Memory B cell (primary cell): Measurements from ENCODE around the gene EIF5.

Source experiments
- ATAC-seq: fragments of 150-1000 bp; cut with Tn5 transposase; 2 replicates; pipeline ENCODE4 v1.10.0; 2021; ENCODE audit warnings: low read depth, mild to moderate bottlenecking, moderate library complexity
- DNase-seq, 2 donors: peaks; one replicate each; pipeline ENCODE4 v3.0.0; 2022; ENCODE audit warnings: low spot score in 2 of 2
- H3K27ac Mint-ChIP-seq: one replicate; pipeline ENCODE4 v1.8.0; 2022; ENCODE audit warnings: mild to moderate bottlenecking, moderate library complexity, mixed read lengths
- H3K27me3 Mint-ChIP-seq: one replicate; pipeline ENCODE4 v1.8.0; 2022; ENCODE audit warnings: mixed read lengths
- H3K36me3 Mint-ChIP-seq: one replicate; pipeline ENCODE4 v1.8.0; 2022; ENCODE audit warnings: mild to moderate bottlenecking, mixed read lengths
- H3K4me1 Mint-ChIP-seq: one replicate; pipeline ENCODE4 v1.8.0; 2022; ENCODE audit warnings: mixed read lengths
- H3K4me3 Mint-ChIP-seq: one replicate; pipeline ENCODE4 v1.8.0; 2022; ENCODE audit warnings: mild to moderate bottlenecking, moderate library complexity, mixed read lengths
- H3K9me3 Mint-ChIP-seq: one replicate; pipeline ENCODE4 v1.8.0; 2022; ENCODE audit warnings: mixed read lengths

The EIF5 gene

DNA sequence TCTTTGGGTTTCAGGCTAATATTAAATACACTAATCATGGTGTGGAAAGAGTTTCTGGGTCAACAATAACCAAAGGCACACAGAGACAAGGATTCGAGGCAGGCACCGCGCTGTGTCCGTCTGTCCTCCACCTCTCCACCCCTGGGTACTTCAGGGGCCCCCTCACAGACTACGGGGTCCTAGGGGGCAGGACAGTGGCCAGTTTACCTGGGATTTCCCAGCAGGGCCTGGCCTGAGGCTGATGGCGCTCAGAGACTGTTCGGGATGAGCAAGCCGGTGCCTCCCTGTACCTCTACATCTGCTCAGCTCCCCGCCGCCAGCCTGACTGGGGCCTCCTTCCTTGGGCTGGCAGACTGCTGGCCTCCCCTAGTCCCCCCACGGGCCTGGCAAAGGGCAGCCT lies 18.1 kb upstream of the EIF5 start:
- ATAC-seq, result no peak

GRCh38 chr14:103316721-103317121 lies 17.3 kb upstream of the EIF5 start:
- no peak for DNase-seq
- no peaks in the 10 kb centered on the region for H3K9me3 Mint-ChIP-seq
- H3K36me3 Mint-ChIP-seq, result no peaks in the 10 kb centered on the region
- H3K27ac Mint-ChIP-seq, result no peak overlapping the region
- H3K27me3 Mint-ChIP-seq, result peaks cover 21% of the 10 kb centered on the region
- H3K4me3 Mint-ChIP-seq, result no peak overlapping the region
- ATAC-seq, result no peak
- H3K4me1 Mint-ChIP-seq, result peaks cover 4% of the 10 kb centered on the region

More for the DNA sequence above, 18.1 kb upstream of the EIF5 start:
- H3K36me3 Mint-ChIP-seq, result no peaks in the 10 kb centered on the region
- peaks cover 4% of the 10 kb centered on the region for H3K4me1 Mint-ChIP-seq
- peaks cover 19% of the 10 kb centered on the region for H3K27me3 Mint-ChIP-seq
- DNase-seq, result no peak
- no peaks in the 10 kb centered on the region for H3K9me3 Mint-ChIP-seq
- no peak overlapping the region for H3K27ac Mint-ChIP-seq
- H3K4me3 Mint-ChIP-seq, result no peak overlapping the region

DNA sequence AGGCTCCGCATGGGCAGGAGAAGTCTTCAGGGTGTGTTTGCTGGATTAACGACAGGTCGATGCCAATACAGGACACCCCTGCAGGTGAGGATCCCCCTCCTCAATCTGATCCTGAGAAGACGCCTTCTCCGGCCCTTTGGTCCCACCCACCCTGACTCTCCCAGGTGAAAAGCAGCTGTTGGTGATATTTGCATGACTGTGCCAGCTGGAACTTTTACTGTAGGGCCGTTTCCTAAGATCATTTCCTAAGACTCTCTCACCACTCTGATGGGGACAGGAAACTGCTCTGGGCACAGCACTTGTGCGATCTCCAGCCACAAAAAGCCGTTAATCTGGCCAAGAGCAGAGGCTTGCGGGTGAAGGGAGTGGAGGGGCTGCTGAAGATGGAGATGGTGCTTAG lies 16.8 kb upstream of the EIF5 start:
- no peak for ATAC-seq
- no peak overlapping the region for H3K27ac Mint-ChIP-seq
- H3K9me3 Mint-ChIP-seq, result no peaks in the 10 kb centered on the region
- no peak for DNase-seq
- H3K36me3 Mint-ChIP-seq, result no peaks in the 10 kb centered on the region
- H3K4me3 Mint-ChIP-seq, result no peak overlapping the region
- peaks cover 22% of the 10 kb centered on the region for H3K27me3 Mint-ChIP-seq
- peaks cover 4% of the 10 kb centered on the region for H3K4me1 Mint-ChIP-seq

DNA sequence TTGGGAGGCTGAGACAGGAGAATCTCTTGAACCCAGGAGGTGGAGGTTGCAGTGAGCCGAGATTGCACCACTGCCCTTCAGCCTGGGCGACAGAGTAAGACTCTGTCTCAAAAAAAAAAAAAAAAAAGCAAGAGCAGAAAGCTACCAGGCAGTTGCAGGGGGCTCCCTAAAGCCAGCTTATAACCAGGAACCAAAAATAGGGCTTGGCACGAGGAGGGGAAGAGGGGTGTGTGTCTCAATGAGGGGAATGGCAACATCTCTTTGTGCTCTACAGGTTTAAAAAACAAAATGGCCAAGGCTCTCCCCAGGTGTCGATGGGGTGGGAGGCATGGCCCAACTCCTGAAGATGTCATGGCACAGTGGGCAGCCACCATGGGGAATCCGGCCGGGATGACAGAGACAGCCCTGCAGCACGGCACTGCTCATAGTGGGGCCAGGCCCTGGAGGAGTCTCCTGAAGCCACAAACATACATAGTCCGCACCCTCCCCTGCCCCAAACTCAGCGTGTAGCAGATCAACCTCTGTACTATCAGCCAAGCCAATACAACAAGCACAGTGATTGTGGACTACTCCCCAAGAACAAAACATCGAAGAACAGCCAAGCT lies 16.0 kb upstream of the EIF5 start:
- Mint-ChIP-seq H3K9me3 (no peaks in the 10 kb centered on the region), H3K36me3 (no peaks in the 10 kb centered on the region), H3K4me3 (no peak overlapping the region), H3K27me3 (peaks cover 21% of the 10 kb centered on the region), H3K27ac (no peak overlapping the region), H3K4me1 (peaks cover 4% of the 10 kb centered on the region)
- DNase-seq (no peak), ATAC-seq (no peak)

DNA sequence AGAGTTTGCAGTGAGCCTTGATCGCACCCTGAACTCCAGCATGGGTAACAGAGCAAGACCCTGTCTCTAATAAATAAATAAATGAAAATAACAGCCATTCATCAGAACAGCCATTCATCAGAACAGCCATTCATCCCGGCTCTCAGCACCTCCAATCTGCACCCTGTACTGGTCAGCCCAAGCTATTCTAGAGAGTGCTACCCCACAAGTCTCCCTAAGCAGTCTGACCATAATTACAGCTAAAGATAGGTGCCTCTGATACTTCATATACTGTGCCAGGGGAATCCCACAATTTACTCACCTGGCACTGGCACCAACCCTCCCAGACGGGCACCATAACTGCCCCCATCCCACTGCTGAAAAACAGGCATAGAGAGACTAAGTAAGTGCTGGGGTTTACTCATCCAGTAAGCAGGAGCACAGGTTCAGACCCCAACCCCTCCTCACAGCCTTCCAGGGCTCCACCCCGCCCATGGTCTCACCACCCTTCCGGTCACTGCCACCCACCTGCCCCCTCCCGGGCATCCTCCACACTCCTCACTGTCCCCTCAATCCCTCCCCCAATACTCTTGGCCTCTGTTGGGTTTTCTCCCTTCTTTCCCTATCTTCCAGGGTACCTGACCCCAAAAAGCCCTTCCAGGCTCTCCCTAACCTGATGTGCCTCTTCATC lies 15.2 kb upstream of the EIF5 start:
- H3K36me3 Mint-ChIP-seq, result no peaks in the 10 kb centered on the region
- H3K9me3 Mint-ChIP-seq, result no peaks in the 10 kb centered on the region
- ATAC-seq (no peak), DNase-seq (no peak)
- no peak overlapping the region for H3K4me3 Mint-ChIP-seq
- no peak overlapping the region for H3K27ac Mint-ChIP-seq
- H3K4me1 Mint-ChIP-seq, result peaks cover 4% of the 10 kb centered on the region
- peaks cover 21% of the 10 kb centered on the region for H3K27me3 Mint-ChIP-seq

GRCh38 chr14:103319422-103319821 lies 14.6 kb upstream of the EIF5 start:
- no peak overlapping the region for H3K4me3 Mint-ChIP-seq
- H3K4me1 Mint-ChIP-seq, result peaks cover 4% of the 10 kb centered on the region
- H3K9me3 Mint-ChIP-seq, result no peaks in the 10 kb centered on the region
- H3K36me3 Mint-ChIP-seq, result no peaks in the 10 kb centered on the region
- ATAC-seq, result peak; percentile 34
- H3K27ac Mint-ChIP-seq, result no peak overlapping the region
- H3K27me3 Mint-ChIP-seq, result peaks cover 21% of the 10 kb centered on the region
- DNase-seq, result no peak

DNA sequence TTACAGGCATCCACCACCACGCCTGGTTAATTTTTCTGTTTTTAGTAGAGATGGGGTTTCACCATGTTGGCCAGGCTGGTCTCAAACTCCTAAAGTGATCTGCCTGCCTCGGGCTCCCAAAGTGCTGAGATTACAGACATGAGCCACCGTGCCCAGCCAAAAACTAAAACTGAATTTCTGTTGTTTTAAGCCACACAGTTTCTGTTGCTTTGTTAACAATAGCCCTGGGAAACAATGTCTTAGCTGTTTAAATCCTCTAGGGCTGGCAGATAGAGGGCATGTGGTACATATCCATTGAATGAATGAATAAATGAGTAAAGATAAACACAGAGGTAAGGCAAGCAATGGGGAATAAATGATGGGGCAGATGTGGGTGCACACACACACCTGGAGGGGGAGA lies 8.0 kb upstream of the EIF5 start:
- H3K36me3 Mint-ChIP-seq, result no peaks in the 10 kb centered on the region
- ATAC-seq, result no peak
- no peak overlapping the region for H3K4me3 Mint-ChIP-seq
- peaks cover 9% of the 10 kb centered on the region for H3K27me3 Mint-ChIP-seq
- peaks cover 8% of the 10 kb centered on the region for H3K4me1 Mint-ChIP-seq
- no peak overlapping the region for H3K27ac Mint-ChIP-seq
- no peak for DNase-seq
- H3K9me3 Mint-ChIP-seq, result no peaks in the 10 kb centered on the region

DNA sequence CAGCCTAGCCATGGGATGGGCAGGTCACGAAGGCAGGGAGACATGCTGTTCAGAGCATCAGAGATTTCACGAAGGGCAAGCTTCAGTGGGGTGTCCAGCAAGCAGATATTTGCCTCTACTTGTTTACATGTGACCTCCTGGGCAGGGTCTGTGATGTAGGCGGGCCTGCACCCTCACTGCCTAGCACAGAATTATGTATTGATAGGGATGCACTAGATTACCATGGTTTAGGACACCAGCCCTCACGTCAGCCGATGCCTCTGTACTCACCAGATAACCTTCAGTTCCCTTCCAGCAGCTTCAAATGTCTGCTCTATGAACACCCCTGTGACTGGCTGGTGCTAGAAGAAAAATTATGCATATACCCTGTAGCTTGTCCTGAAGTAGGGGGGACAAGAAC lies 5.1 kb upstream of the EIF5 start:
- no peak overlapping the region for H3K27ac Mint-ChIP-seq
- no peak for DNase-seq

GRCh38 chr14:103329401-103330347 lies 4.4 kb upstream of the EIF5 start:
- no peaks in the 10 kb centered on the region for H3K36me3 Mint-ChIP-seq
- no peaks in the 10 kb centered on the region for H3K9me3 Mint-ChIP-seq
- ATAC-seq (no peak), DNase-seq (no peak)
- H3K4me3 Mint-ChIP-seq, result no peak overlapping the region
- no peak overlapping the region for H3K27ac Mint-ChIP-seq
- peaks cover 8% of the 10 kb centered on the region for H3K4me1 Mint-ChIP-seq
- peaks cover 4% of the 10 kb centered on the region for H3K27me3 Mint-ChIP-seq

More for the DNA sequence above, 5.1 kb upstream of the EIF5 start:
- H3K4me3 Mint-ChIP-seq, result no peak overlapping the region
- peaks cover 8% of the 10 kb centered on the region for H3K4me1 Mint-ChIP-seq
- ATAC-seq, result no peak
- no peaks in the 10 kb centered on the region for H3K36me3 Mint-ChIP-seq
- H3K9me3 Mint-ChIP-seq, result no peaks in the 10 kb centered on the region
- H3K27me3 Mint-ChIP-seq, result peaks cover 4% of the 10 kb centered on the region

GRCh38 chr14:103330536-103330935 lies 3.5 kb upstream of the EIF5 start:
- peaks cover 5% of the 10 kb centered on the region for H3K36me3 Mint-ChIP-seq
- ATAC-seq (no peak), DNase-seq (no peak)
- no peaks in the 10 kb centered on the region for H3K9me3 Mint-ChIP-seq
- no peak overlapping the region for H3K4me3 Mint-ChIP-seq
- H3K4me1 Mint-ChIP-seq, result peaks cover 11% of the 10 kb centered on the region
- peaks cover 4% of the 10 kb centered on the region for H3K27me3 Mint-ChIP-seq
- no peak overlapping the region for H3K27ac Mint-ChIP-seq

DNA sequence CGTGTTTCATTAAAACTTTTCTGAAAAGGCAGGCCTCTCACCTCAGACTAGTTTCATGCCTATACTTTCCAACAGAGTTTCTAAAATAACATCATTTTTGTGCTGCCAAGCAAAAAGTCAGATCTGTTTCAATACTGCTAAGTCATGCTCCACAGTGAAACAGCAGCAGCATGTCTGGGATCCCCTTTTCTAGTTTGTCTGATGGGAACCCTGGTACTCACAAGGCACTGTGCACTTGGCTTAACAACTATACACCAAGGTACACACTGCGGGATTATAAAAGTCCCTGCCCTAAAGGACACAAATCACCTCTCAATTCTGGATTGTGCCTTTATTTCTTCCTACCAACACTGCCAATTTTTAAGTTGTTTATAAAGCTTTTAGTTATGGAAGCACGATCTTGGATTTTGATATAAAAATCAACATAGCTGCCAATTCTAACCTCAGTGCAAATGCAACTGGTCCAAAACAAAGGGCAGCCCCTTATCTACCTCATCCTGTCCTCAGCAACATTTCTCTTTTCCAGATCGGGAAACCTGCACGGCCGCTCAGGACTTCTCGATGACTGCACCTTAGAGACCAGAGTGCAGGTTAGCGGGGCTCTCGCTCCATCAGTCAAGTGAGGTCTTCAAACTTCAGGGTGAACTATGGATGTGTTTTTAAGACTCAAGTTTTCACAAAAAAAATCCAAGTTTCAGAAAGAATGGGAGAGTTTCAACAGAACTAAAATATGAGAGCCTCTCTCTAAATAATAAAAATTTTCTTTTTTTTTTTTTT lies 1.7 kb upstream of the EIF5 start:
- no peak overlapping the region for H3K27ac Mint-ChIP-seq
- DNase-seq (no peak), ATAC-seq (no peak)
- H3K9me3 Mint-ChIP-seq, result no peaks in the 10 kb centered on the region
- H3K4me3 Mint-ChIP-seq, result peak overlapping the region; percentile 41
- H3K36me3 Mint-ChIP-seq, result peaks cover 12% of the 10 kb centered on the region
- H3K4me1 Mint-ChIP-seq, result peaks cover 13% of the 10 kb centered on the region
- no peaks in the 10 kb centered on the region for H3K27me3 Mint-ChIP-seq

- peaks cover 30% of the 10 kb centered on the region for H3K36me3 Mint-ChIP-seq
- H3K27ac Mint-ChIP-seq, result peak overlapping the region; percentile 96
- H3K4me3 Mint-ChIP-seq, result peak overlapping the region; percentile 87
- peak; percentile 68 to 71 for DNase-seq
- peaks cover 22% of the 10 kb centered on the region for H3K4me1 Mint-ChIP-seq
- peak; percentile 30 for ATAC-seq
- no peaks in the 10 kb centered on the region for H3K9me3 Mint-ChIP-seq
- no peaks in the 10 kb centered on the region for H3K27me3 Mint-ChIP-seq
Observed at GRCh38 chr14:103334644-103335622, 896 bp downstream of the EIF5 start.

DNA sequence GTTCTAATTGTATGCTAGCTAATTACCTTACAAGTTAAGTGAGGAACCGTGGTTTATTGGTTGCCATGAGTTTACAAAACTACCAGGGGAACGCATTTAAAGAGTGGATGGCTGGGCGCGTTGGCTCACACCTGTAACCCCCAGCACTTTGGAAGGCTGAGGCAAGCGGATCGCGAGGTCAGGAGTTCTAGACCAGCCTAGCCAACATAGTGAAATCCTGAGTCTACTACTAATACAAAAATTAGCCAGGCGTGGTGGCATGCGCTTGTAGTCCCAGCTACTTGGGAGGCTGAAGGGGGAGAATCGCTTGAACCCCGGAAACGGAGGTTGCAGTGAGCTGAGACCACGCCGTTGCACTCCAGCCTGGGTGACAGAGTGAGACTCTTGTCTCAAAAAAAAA lies 2.2 kb downstream of the EIF5 start:
- peak overlapping the region; percentile 87 for H3K4me3 Mint-ChIP-seq
- peaks cover 33% of the 10 kb centered on the region for H3K36me3 Mint-ChIP-seq
- H3K9me3 Mint-ChIP-seq, result no peaks in the 10 kb centered on the region
- H3K27me3 Mint-ChIP-seq, result no peaks in the 10 kb centered on the region
- DNase-seq (no peak), ATAC-seq (no peak)
- peaks cover 22% of the 10 kb centered on the region for H3K4me1 Mint-ChIP-seq
- H3K27ac Mint-ChIP-seq, result peak overlapping the region; percentile 96
